CD4-positive, alpha-beta T cell treated with Interleukin-17A for 4 hours (primary cell): ENCODE data around the gene ATG2B.

ENCODE experiments used
- DNase-seq: peaks from one replicate; pipeline ENCODE4 v3.0.0-alpha.2; 2020; ENCODE audit warnings: mixed read lengths

ATG2B gene, protein sequence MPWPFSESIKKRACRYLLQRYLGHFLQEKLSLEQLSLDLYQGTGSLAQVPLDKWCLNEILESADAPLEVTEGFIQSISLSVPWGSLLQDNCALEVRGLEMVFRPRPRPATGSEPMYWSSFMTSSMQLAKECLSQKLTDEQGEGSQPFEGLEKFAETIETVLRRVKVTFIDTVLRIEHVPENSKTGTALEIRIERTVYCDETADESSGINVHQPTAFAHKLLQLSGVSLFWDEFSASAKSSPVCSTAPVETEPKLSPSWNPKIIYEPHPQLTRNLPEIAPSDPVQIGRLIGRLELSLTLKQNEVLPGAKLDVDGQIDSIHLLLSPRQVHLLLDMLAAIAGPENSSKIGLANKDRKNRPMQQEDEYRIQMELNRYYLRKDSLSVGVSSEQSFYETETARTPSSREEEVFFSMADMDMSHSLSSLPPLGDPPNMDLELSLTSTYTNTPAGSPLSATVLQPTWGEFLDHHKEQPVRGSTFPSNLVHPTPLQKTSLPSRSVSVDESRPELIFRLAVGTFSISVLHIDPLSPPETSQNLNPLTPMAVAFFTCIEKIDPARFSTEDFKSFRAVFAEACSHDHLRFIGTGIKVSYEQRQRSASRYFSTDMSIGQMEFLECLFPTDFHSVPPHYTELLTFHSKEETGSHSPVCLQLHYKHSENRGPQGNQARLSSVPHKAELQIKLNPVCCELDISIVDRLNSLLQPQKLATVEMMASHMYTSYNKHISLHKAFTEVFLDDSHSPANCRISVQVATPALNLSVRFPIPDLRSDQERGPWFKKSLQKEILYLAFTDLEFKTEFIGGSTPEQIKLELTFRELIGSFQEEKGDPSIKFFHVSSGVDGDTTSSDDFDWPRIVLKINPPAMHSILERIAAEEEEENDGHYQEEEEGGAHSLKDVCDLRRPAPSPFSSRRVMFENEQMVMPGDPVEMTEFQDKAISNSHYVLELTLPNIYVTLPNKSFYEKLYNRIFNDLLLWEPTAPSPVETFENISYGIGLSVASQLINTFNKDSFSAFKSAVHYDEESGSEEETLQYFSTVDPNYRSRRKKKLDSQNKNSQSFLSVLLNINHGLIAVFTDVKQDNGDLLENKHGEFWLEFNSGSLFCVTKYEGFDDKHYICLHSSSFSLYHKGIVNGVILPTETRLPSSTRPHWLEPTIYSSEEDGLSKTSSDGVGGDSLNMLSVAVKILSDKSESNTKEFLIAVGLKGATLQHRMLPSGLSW (N-terminal part only)

GRCh38 chr14:96362965-96363750 lies at the start of gene ATG2B, which contains the start of gene GSKIP:
ATG2B (minus strand) TSS chr14:96363341; CDS start chr14:96362976, 365 bp downstream.
GSKIP (plus strand) TSS chr14:96363526; CDS start chr14:96382248, 18,722 bp downstream.
- DNase-seq, result peak; percentile 98

- no peak for DNase-seq
Observed at GRCh38 chr14:96410119-96410518, 47.0 kb upstream of the ATG2B start.

GRCh38 chr14:96409701-96410100 lies 46.6 kb upstream of the ATG2B start:
- DNase-seq, result no peak

GRCh38 chr14:96408608-96409007 lies 45.5 kb upstream of the ATG2B start:
- DNase-seq, result no peak

DNA sequence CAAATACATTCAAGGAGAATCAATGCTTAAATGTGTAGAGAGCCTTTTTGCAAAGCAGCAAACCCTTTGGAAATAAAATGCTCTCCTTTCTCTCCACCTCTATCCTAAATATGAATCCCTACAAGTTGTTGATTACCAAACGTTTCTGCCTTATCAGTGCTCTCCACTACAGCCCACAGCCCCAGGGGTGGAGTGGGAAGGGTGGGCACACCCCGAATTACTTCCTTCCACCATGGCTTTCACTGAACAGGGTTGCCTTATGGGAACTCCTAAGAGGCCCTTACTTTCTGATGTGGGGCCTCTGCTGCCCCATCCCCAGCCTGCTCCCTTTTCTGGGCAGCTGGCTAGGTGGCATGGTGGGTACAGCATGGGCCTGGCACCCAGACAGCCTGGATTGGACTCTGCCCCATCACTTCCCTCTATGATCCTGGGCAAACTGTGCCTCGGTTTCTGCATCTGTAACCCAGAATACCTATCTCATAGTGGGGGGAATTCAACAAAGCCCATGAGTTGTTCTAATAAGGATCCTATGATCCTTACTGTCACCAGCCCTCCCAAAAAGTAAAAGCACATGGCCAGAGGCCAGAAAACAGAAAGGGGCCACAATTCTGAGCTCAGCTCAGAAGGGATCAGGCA lies 44.9 kb upstream of the ATG2B start:
- DNase-seq, result no peak

- no peak for DNase-seq
Observed at GRCh38 chr14:96405677-96406076, 42.5 kb upstream of the ATG2B start.

DNA sequence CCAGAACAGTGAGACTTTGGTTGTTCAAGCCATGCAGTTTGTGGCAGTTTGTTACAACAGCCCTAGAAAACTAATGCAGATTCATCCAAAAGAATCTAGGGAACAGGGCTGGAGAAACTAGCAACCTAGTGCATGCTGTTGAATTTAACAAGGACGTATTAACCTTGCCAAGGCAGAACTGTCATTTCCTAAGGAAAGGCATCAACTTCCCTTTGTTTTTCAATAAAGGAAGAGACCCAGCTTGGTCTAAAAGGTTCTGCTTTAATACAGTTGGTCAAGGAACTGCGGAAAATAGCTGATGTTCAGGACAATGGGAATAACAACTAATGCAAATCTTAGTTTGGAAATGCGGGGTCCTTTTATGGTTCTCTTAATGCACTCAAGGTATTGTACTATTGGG lies 40.3 kb upstream of the ATG2B start:
- no peak for DNase-seq

DNA sequence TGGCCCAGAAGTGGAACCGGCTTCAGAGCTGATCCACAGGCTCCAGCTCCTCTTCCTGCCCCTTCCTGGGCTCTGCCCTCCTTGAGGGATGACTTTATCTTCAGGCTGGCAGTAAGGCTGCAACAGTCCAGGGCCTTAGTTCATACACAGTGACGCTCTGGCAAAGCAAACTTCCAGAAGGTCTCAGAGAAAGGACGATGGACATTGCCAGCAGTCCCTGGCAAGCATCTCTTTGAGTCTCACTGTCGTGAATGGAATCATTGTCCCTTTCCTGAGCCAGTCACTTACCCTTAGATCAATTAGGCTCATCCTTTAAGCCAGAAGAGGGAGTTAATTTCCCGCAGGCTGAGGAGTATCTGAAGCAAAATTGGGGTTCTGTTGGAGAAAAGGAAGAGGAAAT lies 37.4 kb upstream of the ATG2B start:
- DNase-seq, result no peak

GRCh38 chr14:96399405-96399804 lies 36.3 kb upstream of the ATG2B start:
- no peak for DNase-seq

DNA sequence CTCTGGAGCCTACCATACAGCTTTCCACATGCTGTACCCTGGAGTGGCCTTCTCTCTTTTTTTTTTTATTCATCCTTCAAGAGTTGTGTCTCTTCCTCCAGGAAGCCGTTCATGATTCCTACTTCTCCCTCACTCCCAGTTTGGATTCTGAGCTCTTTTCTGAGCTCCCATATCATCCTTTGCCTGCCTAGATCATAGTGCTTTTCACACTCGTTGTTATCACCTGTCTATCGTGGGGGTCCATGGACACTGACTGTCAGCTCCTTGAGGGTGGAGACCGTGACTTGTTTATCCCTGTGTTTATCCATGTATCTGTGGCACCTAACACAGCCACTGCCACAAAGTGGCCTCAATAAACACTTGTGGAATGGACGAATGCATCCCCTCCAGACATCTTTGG lies 35.8 kb upstream of the ATG2B start:
- no peak for DNase-seq

GRCh38 chr14:96398432-96398831 lies 35.3 kb upstream of the ATG2B start:
- no peak for DNase-seq

DNA sequence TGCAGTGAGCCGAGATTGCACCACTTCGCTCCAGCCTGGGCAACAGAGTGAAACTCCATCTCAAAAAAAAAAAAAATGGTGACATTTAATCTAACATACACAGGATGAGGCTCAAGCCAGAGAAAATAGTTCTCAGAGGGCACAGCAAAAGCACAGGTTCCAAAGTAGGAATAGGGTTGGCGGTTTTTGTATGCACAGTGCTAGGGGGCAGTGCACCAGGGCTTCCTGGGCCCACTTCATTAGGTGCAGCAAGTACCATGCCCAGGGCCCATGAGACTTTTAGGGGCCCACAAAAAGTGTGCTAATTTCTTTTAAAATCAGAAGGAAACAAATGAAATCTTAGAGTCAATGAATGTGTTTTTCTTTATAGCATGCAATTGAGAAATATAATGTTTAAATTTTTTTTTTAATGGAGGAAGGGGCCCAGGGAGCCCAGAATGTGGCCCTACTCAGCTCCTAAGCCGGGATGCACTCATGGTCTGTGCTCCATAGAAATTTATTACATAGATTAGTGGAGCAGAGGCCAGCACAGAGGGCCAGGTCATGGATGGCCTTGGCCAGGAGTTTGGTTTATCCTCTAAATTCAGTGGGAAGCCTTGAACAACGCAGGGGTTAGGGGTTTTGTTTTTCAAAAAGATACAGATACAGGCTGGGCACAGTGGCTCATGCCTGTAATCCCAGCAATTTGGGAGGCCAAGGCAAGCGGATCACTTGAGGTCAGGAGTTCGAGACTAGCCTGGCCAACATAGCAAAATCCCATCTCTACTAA lies 31.1 kb upstream of the ATG2B start:
- DNase-seq, result no peak

GRCh38 chr14:96393071-96393691 lies 30.0 kb upstream of the ATG2B start:
- DNase-seq, result no peak

GRCh38 chr14:96391293-96392118 lies 28.4 kb upstream of the ATG2B start:
- DNase-seq, result peak; percentile 99

GRCh38 chr14:96390965-96391292 lies 27.8 kb upstream of the ATG2B start:
- no peak for DNase-seq

DNA sequence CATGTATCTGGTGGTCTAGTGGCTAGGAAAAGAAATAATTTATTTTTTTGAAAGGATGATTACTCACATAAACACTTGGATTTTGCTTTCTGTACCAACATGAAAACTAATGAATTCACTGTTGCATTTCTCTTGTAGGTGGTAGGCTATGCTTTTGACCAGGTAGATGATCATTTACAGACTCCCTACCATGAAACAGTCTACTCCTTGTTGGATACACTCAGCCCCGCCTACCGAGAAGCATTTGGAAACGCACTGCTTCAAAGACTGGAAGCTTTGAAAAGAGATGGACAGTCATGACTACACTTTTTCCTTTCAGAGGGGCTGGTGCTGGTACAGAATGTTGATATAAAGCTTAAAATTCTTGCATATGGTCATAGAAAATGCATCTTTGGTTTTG lies 22.2 kb upstream of the ATG2B start:
- DNase-seq, result no peak

GRCh38 chr14:96384740-96385139 lies 21.6 kb upstream of the ATG2B start:
- no peak for DNase-seq

DNA sequence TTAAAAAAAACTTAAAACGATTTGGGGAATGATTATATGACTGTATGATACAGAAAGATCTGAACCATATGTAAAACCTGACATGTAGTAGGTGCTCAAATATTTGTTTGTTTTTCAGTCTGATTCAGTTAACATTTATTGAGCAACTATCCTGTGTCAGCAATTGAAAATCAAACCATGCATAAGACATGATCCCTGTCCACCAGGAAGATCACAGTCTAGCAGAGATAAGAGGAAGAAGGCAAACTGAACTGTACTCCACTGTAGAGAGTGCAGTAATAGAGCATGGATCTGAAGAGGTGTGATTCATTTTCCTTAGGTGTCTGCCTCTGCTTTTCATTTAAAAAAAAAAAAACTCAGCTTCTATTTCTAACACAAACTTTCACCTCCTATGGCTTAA lies 20.9 kb upstream of the ATG2B start:
- DNase-seq, result no peak

DNA sequence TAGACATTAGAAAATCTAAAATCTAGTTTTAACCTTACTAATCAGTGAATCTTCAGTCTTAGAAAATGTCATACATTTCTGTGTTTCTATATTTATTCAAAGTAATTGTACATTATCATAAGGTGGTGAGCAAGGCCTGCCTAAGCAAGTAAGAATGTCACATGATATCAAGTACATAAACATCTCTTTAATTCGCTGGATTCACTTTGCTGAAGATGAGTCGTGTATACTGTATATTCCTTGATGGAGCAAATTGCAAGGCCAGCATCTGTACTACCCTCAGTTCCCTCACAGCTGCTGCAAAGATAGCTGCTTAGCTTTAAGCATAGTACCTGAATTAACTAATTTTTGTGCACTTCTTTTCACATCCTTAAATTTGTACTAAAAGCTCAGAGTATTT lies 20.3 kb upstream of the ATG2B start:
- DNase-seq, result no peak

DNA sequence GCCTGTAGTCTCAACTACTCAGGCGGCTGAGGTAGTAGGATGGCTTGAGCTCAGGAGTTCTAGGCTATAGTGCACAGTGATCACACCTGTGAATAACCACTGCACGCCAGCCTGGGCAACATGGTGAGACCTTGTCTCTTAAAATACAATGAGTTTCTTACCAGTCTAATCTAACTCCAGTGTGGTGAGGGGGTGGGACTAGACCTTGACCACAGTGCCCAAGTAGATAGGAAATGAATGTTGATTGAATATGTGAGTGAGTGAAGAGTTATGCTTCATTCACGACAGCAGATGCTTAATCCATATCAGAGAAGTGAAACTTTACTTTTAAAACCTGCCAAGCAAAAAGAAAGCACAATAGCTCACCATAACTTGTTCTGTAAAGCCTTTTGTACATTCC lies 17.6 kb upstream of the ATG2B start:
- no peak for DNase-seq
